GM23338 (cell line): ENCODE data around the gene CCT5. TPM values are rescaled to one million over a fixed set of nuclear protein-coding genes. Genes with fewer than 3 reads are reported as not detected.
A peak's percentile ranks its signal among the peaks of the same experiment; 100 is the strongest.

Experiments used
- ATAC-seq: fragments of 200-7000 bp; cut with Tn5 transposase; 3 replicates; pipeline ENCODE4 v1.9.1; 2020
- DNase-seq: peaks from one replicate; pipeline ENCODE4 v3.0.0-alpha.2; 2015; ENCODE audit warnings: low spot score
- H2AFZ ChIP-seq: fragments of 200-600 bp; sonication (generic); 2 replicates; pipeline ENCODE4 v1.8.0; 2016; ENCODE audit warnings: antibody characterized with exemption, mild to moderate bottlenecking, moderate library complexity
- H3F3A ChIP-seq: fragments of 200-600 bp; sonication (generic); replicated peaks from 2 replicates; pipeline ENCODE4 v1.8.0; 2017; ENCODE audit warnings: antibody characterized with exemption, mixed run types, low read depth
- H3K27ac ChIP-seq: fragments of 200-600 bp; sonication (generic); 2 replicates; pipeline ENCODE4 v1.6.1; 2016; ENCODE audit warnings: low read depth
- H3K27me3 ChIP-seq: fragments of 200-600 bp; sonication (generic); 2 replicates; pipeline ENCODE4 v1.8.0; 2016; ENCODE audit warnings: mild to moderate bottlenecking, mixed run types, moderate library complexity; ENCODE audit not compliant: insufficient read depth
- H3K36me3 ChIP-seq: fragments of 200-600 bp; sonication (generic); 2 replicates; pipeline ENCODE4 v1.8.0; 2016; ENCODE audit warnings: mild to moderate bottlenecking; ENCODE audit not compliant: insufficient read depth
- H3K4me1 ChIP-seq: fragments of 200-600 bp; sonication (generic); 2 replicates; pipeline ENCODE4 v1.8.0; 2016; ENCODE audit warnings: mild to moderate bottlenecking, moderate library complexity; ENCODE audit not compliant: insufficient read depth
- H3K4me2 ChIP-seq: fragments of 200-600 bp; sonication (generic); 2 replicates; pipeline ENCODE4 v1.7.1; 2017; ENCODE audit warnings: mixed run types
- H3K4me3 ChIP-seq: fragments of 200-600 bp; sonication (generic); 2 replicates; pipeline ENCODE4 v1.6.1; 2016; ENCODE audit warnings: mixed run types
- H3K79me2 ChIP-seq: fragments of 200-600 bp; sonication (generic); replicated peaks from 2 replicates; pipeline ENCODE4 v1.8.0; 2017; ENCODE audit warnings: mild to moderate bottlenecking; ENCODE audit not compliant: insufficient read depth
- H3K9me2 ChIP-seq: fragments of 200-600 bp; sonication (generic); 2 replicates; pipeline ENCODE4 v1.8.0; 2017; ENCODE audit not compliant: insufficient read depth
- H4K20me1 ChIP-seq: fragments of 200-600 bp; sonication (generic); replicated peaks from 2 replicates; pipeline ENCODE4 v1.8.0; 2017; ENCODE audit warnings: mild to moderate bottlenecking; ENCODE audit not compliant: insufficient read depth
- H3K27ac Mint-ChIP-seq: 2 replicates; pipeline ENCODE4 v1.8.0; 2020; ENCODE audit warnings: inconsistent platforms, mild to moderate bottlenecking, moderate library complexity, mixed read lengths
- H3K27me3 Mint-ChIP-seq: 3 replicates; pipeline ENCODE4 v1.8.0; 2022; ENCODE audit warnings: low read depth, mild to moderate bottlenecking, moderate library complexity, mixed read lengths, inconsistent platforms; ENCODE audit not compliant: insufficient read depth, poor library complexity
- H3K36me3 Mint-ChIP-seq: 3 replicates; pipeline ENCODE4 v1.8.0; 2021; ENCODE audit warnings: low read depth, mild to moderate bottlenecking, inconsistent platforms, moderate library complexity, mixed read lengths
- H3K4me1 Mint-ChIP-seq: 3 replicates; pipeline ENCODE4 v1.8.0; 2020; ENCODE audit warnings: mild to moderate bottlenecking, inconsistent platforms, mixed read lengths
- H3K4me3 Mint-ChIP-seq: 3 replicates; pipeline ENCODE4 v1.8.0; 2021; ENCODE audit warnings: moderate library complexity, mild to moderate bottlenecking, inconsistent platforms, mixed read lengths
- H3K9me3 Mint-ChIP-seq: 3 replicates; pipeline ENCODE4 v1.8.0; 2020; ENCODE audit warnings: moderate library complexity, mild to moderate bottlenecking, inconsistent platforms, mixed read lengths
- CREB1 ChIP-seq: fragments of 250-450 bp; sonication (Bioruptor Pico); IDR thresholded peaks from 2 replicates; pipeline ENCODE4 v1.5.0; 2020; ENCODE audit warnings: low read depth, mild to moderate bottlenecking, moderate library complexity
- EZH2 ChIP-seq: fragments of 200-600 bp; sonication (generic); IDR thresholded peaks from one replicate; pipeline ENCODE4 v1.8.0; 2017; ENCODE audit warnings: antibody characterized with exemption, mild to moderate bottlenecking, low read depth; ENCODE audit not compliant: unreplicated experiment
- EZH2phosphoT487 ChIP-seq: fragments of 200-600 bp; sonication (generic); IDR thresholded peaks from one replicate; pipeline ENCODE4 v1.8.1; 2018; ENCODE audit warnings: antibody characterized with exemption; ENCODE audit not compliant: unreplicated experiment
- JUNB ChIP-seq: IDR thresholded peaks from one replicate; pipeline ENCODE4 v1.6.1; 2016; ENCODE audit warnings: antibody characterized with exemption; ENCODE audit not compliant: unreplicated experiment
- NANOG ChIP-seq: IDR thresholded peaks from 2 replicates; pipeline ENCODE4 v1.6.1; 2016; ENCODE audit warnings: antibody characterized with exemption, borderline replicate concordance
- POLR2AphosphoS5 ChIP-seq: IDR thresholded peaks from 2 replicates; pipeline ENCODE4 v1.6.1; 2016; ENCODE audit warnings: antibody characterized with exemption, low read depth
- STAT1 ChIP-seq: IDR thresholded peaks from one replicate; pipeline ENCODE4 v1.6.1; 2016; ENCODE audit warnings: antibody characterized with exemption; ENCODE audit not compliant: unreplicated experiment
- ZNF114 ChIP-seq: fragments of 250-450 bp; sonication (Bioruptor Pico); IDR thresholded peaks from 2 replicates; pipeline ENCODE4 v1.5.0; 2020; ENCODE audit warnings: mild to moderate bottlenecking, moderate library complexity
- ZNF331 ChIP-seq: fragments of 250-450 bp; sonication (Bioruptor Pico); IDR thresholded peaks from 2 replicates; pipeline ENCODE4 v1.5.0; 2020; ENCODE audit warnings: low read depth, mild to moderate bottlenecking, moderate library complexity
- polyA plus RNA-seq: library from polyadenylated mRNA; unstranded; fragments of >200 nt; fragmentation: Nextera tagmentation; extraction: Ambion mirVana; gene quantifications from 2 replicates; pipeline ENCODE4 v1.2.1, GENCODE V29; 2016
- total RNA-seq: library from RNA; depleted of rRNA; stranded (reverse); fragments of >200 nt; shearing (Covaris generic); gene quantifications from 2 replicates; pipeline ENCODE4 v1.2.3, GENCODE V29; 2014
- TF ChIP-seq, protein P1 (sequence below), 2 experiments: fragments of 200-600 bp in 1 of 2; sonication (generic) in 1 of 2; conservative IDR thresholded peaks; 2 replicates each; pipeline versions ENCODE4 v1.5.1 to v1.6.1; 2016 to 2017; ENCODE audit warnings: antibody characterized with exemption in 2 of 2, low read depth in 2 of 2, mild to moderate bottlenecking in 2 of 2, moderate library complexity in 1 of 2
- TF ChIP-seq, protein P2 (sequence below): IDR thresholded peaks from one replicate; pipeline ENCODE4 v1.6.1; 2018; ENCODE audit warnings: antibody characterized with exemption; ENCODE audit not compliant: unreplicated experiment

Gene CCT5
- total and polyA plus RNA-seq, 2 experiments from 2014 or later = 576 to 661 TPM

DNA sequence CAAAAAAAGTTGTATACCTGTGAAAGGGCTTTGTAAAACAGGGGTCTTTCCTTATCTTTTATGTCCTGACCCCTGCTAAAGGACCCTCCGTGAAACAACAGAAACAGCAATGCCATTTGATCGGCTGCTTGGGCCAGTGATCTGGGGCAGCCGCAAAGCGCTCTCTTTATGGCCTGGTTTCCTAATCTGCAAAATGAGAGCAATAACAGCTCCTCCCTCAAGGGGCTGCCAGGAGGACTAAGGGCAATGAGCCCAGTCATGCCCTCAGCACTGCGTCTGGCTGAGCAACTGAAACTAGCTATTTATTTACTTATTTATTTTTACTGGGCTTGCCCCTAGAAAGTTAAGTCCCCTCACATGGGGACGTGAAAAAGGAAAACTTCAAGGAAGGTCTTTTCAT, 39.3 kb downstream of the CCT5 start:
- no peak overlapping the region for H3K4me2 ChIP-seq
- H3K4me1 ChIP-seq = no peaks in the 10 kb centered on the region
- Mint-ChIP-seq H3K4me3 (no peak overlapping the region), H3K27ac (no peak overlapping the region; the same call in 1 of the 2 replicates), H3K27me3 (peaks cover 6% of the 10 kb centered on the region), H3K4me1 (peaks cover 9% of the 10 kb centered on the region), H3K36me3 (peaks cover 33% of the 10 kb centered on the region), H3K9me3 (peaks cover 4% of the 10 kb centered on the region; the same call in 1 of the 3 replicates)
- ATAC-seq = peak; percentile 68
- no peaks in the 10 kb centered on the region for H3K36me3 ChIP-seq
- no peaks in the 10 kb centered on the region for H4K20me1 ChIP-seq
- no peaks in the 10 kb centered on the region; the same call in 1 of the 2 replicates for H3K79me2 ChIP-seq
- H3K9me2 ChIP-seq = no peaks in the 10 kb centered on the region
- no peak for TF ChIP-seq CREB1 (CRISPR knock-in tag)
- no peak for TF ChIP-seq STAT1
- TF ChIP-seq, protein P1, sequence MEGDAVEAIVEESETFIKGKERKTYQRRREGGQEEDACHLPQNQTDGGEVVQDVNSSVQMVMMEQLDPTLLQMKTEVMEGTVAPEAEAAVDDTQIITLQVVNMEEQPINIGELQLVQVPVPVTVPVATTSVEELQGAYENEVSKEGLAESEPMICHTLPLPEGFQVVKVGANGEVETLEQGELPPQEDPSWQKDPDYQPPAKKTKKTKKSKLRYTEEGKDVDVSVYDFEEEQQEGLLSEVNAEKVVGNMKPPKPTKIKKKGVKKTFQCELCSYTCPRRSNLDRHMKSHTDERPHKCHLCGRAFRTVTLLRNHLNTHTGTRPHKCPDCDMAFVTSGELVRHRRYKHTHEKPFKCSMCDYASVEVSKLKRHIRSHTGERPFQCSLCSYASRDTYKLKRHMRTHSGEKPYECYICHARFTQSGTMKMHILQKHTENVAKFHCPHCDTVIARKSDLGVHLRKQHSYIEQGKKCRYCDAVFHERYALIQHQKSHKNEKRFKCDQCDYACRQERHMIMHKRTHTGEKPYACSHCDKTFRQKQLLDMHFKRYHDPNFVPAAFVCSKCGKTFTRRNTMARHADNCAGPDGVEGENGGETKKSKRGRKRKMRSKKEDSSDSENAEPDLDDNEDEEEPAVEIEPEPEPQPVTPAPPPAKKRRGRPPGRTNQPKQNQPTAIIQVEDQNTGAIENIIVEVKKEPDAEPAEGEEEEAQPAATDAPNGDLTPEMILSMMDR (conservative IDR thresholded peaks at IDR 0.05; ENCODE audit: low read depth in 2 of 2) = no peak
- TF ChIP-seq JUNB = no peak
- no peak for TF ChIP-seq EZH2phosphoT487
- TF ChIP-seq, protein P2, sequence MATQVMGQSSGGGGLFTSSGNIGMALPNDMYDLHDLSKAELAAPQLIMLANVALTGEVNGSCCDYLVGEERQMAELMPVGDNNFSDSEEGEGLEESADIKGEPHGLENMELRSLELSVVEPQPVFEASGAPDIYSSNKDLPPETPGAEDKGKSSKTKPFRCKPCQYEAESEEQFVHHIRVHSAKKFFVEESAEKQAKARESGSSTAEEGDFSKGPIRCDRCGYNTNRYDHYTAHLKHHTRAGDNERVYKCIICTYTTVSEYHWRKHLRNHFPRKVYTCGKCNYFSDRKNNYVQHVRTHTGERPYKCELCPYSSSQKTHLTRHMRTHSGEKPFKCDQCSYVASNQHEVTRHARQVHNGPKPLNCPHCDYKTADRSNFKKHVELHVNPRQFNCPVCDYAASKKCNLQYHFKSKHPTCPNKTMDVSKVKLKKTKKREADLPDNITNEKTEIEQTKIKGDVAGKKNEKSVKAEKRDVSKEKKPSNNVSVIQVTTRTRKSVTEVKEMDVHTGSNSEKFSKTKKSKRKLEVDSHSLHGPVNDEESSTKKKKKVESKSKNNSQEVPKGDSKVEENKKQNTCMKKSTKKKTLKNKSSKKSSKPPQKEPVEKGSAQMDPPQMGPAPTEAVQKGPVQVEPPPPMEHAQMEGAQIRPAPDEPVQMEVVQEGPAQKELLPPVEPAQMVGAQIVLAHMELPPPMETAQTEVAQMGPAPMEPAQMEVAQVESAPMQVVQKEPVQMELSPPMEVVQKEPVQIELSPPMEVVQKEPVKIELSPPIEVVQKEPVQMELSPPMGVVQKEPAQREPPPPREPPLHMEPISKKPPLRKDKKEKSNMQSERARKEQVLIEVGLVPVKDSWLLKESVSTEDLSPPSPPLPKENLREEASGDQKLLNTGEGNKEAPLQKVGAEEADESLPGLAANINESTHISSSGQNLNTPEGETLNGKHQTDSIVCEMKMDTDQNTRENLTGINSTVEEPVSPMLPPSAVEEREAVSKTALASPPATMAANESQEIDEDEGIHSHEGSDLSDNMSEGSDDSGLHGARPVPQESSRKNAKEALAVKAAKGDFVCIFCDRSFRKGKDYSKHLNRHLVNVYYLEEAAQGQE = no peak
- TF ChIP-seq ZNF331 = no peak
- no peak for TF ChIP-seq POLR2AphosphoS5
- H3K27me3 ChIP-seq = no peaks in the 10 kb centered on the region
- no peak overlapping the region for H2AFZ ChIP-seq
- 0 out of 2 replicates have a peak, but pooled peaks cover 3% of the 10 kb centered on the region for H3F3A ChIP-seq
- no peak for DNase-seq
- H3K27ac ChIP-seq = no peak overlapping the region
- no peak overlapping the region for H3K4me3 ChIP-seq

DNA sequence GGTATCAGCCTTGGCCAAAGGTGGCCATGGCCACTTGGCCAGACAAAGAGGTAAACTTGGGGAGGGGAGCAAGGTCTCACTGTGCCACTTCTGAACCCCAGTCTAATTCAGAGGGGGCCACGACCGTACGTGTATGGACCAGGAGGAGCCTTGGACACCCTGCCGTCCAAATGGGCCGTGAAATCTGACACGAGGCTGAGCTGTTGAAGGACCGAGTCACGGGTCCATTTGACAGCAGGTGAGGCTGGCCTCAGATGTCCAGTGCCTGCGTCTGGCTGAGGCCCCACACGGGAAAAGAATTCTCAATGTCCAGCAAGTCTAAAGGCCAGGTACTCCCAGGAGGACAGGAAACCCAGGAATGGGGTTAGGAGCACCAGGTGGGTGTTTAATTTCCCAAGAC, 39.9 kb downstream of the CCT5 start:
- Mint-ChIP-seq H3K27ac (0 out of 2 replicates have a peak overlapping the region, but pooled peaks have one; percentile 45), H3K4me3 (no peak overlapping the region), H3K9me3 (peaks cover 4% of the 10 kb centered on the region; the same call in 1 of the 3 replicates), H3K4me1 (peaks cover 9% of the 10 kb centered on the region), H3K36me3 (peaks cover 37% of the 10 kb centered on the region), H3K27me3 (peaks cover 9% of the 10 kb centered on the region)
- TF ChIP-seq EZH2phosphoT487 (no peak), NANOG (no peak), EZH2 (no peak), STAT1 (no peak), JUNB (no peak), ZNF114 (no peak), CREB1 (CRISPR knock-in tag) (no peak)
- Histone ChIP-seq H3K4me2 (no peak overlapping the region), H4K20me1 (no peaks in the 10 kb centered on the region), H3K79me2 (no peaks in the 10 kb centered on the region; the same call in 1 of the 2 replicates), H3K4me1 (no peaks in the 10 kb centered on the region), H3F3A (0 out of 2 replicates have a peak, but pooled peaks cover 3% of the 10 kb centered on the region), H3K36me3 (no peaks in the 10 kb centered on the region), H3K9me2 (no peaks in the 10 kb centered on the region), H3K27ac (no peak overlapping the region), H3K4me3 (no peak overlapping the region), H2AFZ (no peak overlapping the region), H3K27me3 (no peaks in the 10 kb centered on the region)
- DNase-seq (no peak), ATAC-seq (no peak)
